IPS-NIHi7 (cell line): ENCODE measurements around the gene KLRC1.
"Not testable (repeated sequence)": the region's sequence is repeated elsewhere in the genome, so short reads cannot be mapped to it uniquely, and the experiment has no call there.

Experiments
- DNase-seq: peaks from one replicate; pipeline ENCODE4 v3.0.0; 2012; ENCODE audit warnings: mixed read lengths; ENCODE audit errors: extremely low spot score

The KLRC1 gene

GRCh38 chr12:10453156-10453555, at the start of gene KLRC1:
TSS of gene KLRC1 (minus strand) at chr12:10453377. CDS start at chr12:10451156, 2,221 bp downstream.
- no peak for DNase-seq

DNA sequence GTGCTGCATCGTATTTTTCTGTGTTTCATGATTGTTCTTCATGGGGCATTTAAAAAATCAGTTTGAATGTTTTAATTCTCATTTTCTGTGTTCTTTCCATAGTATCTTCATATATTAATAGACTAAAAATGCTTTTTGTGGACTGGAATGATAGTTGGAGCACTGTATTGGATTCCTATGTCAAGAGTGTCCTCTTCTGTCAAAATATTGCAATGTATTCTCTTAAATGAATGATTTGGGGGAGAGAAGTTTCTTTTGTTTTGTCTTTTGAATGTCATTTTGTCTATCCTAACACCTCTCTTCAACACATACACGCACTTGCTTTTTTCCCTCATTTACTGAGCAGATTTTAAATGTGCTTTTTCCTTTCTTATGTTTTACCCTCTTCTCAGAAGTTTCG, 47.9 kb upstream of the KLRC1 start:
- no peak for DNase-seq

GRCh38 chr12:10498042-10498441, 44.9 kb upstream of the KLRC1 start:
- no peak for DNase-seq

- DNase-seq, result no peak
Observed at GRCh38 chr12:10497602-10498001, 44.4 kb upstream of the KLRC1 start.

GRCh38 chr12:10491766-10492165, 38.6 kb upstream of the KLRC1 start:
- DNase-seq, result no peak

GRCh38 chr12:10487328-10487727, 34.2 kb upstream of the KLRC1 start:
- DNase-seq, result not testable (repeated sequence)

DNA sequence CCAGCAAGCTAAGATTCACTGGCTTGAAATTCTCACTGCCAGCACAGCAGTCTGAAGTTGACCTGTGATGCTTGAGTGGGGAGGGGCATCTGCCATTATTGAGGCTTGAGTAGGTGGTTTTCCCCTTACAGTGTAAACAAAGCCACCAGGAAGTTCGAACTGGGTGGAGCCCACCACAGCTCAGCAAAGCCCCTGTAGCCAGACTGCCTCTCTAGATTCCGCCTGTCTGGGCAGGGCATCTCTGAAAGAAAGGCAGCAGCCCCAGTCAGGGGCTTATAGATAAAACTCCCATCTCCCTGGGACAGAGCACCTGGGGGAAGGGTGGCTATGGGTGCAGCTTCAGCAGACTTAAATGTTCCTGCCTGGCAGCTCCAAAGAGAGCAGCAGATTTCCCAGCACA, 28.7 kb upstream of the KLRC1 start:
- DNase-seq, result not testable (repeated sequence)

DNA sequence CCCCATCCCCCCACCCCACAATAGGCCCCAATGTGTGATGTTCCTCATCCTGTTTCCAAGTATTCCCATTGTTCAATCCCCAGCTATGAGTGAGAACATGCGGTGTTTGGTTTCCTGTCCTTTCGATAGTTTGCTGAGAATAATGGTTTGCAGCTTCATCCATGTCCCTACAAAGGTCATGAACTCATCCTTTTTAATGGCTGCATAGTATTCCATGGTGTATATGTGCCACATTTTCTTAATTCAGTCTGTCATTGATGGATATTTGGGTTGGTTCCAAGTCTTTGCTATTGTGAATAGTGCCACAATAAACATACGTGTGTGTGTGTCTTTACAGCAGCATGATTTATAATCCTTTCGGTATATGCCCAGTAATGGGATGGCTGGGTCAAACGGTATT, 19.6 kb upstream of the KLRC1 start:
- not testable (repeated sequence) for DNase-seq

DNA sequence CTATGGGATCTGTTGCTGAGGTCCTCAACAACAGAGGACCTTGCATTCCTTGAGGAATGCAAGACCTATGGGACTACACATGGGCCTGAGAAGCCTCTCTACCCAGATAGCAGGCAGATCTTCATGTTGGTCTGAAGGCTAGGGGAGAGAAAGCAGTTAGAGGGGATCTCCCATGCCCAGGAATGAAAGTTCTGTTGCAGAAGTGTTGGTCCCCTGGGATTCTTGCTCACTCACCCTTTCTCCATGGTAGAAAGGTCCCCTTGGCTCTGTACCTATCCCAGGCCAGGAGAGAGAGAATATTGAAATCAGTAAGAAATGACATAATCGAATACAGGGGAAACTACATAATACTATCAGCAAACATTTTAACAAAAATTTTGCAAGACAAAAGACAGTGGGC, 16.5 kb upstream of the KLRC1 start:
- DNase-seq, result no peak

DNA sequence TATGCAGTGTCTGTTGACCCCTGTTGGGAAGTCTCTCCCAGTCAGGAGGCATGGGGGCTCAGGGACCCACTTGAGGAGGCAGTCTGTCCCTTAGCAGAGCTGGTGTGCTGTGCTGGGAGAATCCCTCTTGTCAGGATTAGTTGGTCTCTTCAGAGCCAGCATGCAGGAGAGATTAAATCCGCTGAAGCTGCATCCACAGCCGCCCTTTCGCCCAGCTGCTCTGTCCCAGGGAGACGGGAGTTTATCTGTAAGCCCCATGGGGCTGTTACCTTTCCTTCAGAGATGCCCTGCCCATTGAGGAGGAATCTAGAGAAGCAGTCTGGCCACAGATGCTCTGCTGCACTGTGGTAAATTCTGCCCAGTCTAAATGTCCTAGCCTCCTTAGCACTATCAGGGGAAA, 13.1 kb upstream of the KLRC1 start:
- DNase-seq, result no peak

- DNase-seq, result no peak
Observed at GRCh38 chr12:10457760-10458159, 4.6 kb upstream of the KLRC1 start.

DNA sequence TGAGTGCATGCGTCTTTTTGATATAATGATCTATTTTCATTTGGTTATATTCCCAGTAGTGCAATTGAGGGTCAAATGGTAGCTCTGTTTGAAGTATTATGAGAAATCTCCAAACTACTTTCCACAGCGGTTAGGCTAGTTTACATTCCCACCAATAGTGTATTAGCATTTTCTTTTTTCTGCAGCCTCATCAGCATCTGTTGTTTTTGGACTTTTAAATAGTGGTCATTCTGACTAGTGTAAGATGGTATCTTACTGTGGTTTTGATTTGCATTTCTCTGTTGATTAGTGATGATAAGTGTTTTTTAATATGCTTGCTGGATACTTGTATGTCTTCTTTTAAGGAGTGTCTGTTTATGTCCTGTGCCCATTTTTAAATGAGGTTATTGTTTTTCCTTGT, 3.7 kb upstream of the KLRC1 start:
- DNase-seq, result no peak

DNA sequence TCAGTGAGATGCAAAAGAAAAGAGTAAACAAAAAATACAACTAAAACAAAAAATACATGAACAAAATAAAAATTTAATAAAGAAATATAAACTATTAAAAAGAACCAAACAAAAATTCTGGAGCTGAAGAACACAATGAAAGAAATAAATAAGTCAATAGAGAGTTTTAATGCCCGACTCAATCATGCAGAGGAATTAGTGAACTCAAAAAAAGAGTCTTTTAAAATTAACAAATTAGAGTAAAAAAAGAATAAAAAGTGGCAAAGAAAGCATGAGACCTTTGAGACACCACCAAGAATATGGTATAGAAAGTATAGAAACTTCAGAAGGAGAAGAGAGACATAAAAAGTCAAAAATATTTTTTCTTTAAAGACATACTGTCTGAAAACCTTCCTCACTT, 2.6 kb upstream of the KLRC1 start:
- DNase-seq, result no peak

- no peak for DNase-seq
Observed at GRCh38 chr12:10454531-10454930, 1.4 kb upstream of the KLRC1 start.

DNA sequence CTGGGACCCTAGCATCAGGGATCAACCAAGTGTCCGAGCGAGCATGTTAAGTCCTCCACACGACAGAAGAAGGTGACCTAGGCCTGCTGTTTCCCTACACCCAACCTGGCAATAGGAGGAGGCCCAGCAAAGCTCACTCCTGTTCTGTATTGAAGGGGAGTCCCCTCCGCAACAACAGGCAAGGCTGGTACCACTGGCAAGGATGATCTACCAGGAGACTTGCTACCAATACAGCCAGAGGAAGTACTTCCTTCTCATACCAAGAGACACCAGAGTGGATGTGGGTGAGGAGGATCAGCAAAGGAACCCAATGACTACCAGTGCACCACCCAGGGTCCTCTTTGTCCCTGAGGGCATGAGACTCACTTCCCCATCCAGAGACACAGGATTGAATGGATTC, 4.9 kb downstream of the KLRC1 start:
- DNase-seq, result no peak

DNA sequence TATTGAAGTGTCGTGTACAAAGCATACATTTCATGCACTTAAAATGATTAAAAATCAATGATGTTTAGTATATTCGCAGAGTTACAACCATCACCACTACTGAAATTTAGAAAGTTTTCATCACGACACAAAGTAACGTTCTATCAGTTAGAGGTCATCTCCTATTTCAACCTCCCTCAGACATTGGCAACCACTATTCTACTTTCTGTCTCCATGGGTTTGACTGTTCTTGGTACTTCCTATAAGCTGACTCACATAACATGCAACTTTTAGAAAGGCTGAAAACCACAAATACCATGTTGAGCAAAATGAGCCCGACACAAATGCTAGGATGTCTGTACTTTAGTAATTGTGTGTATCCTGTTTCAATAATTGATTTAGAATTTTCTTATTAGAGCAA, 7.1 kb downstream of the KLRC1 start:
- not testable (repeated sequence) for DNase-seq

DNA sequence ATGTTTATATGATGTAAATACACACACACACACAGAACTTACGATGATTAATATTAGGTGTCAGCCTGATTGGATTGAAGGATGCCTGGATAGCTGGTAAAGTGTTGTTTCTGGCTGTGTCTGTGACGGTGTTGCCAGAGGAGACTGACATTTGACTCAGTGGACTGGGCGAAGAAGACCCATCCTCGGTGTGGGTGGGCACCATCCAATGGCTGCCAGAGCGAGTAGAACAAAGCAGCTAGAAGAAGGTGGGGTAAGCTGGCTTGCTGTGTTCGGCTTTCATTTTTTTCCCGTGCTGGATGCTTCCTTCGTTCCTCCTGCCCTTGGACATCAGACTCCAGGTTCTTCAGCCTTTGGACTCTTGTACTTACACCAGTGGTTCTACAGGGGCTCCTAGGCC, 12.0 kb downstream of the KLRC1 start:
- DNase-seq, result not testable (repeated sequence)

DNA sequence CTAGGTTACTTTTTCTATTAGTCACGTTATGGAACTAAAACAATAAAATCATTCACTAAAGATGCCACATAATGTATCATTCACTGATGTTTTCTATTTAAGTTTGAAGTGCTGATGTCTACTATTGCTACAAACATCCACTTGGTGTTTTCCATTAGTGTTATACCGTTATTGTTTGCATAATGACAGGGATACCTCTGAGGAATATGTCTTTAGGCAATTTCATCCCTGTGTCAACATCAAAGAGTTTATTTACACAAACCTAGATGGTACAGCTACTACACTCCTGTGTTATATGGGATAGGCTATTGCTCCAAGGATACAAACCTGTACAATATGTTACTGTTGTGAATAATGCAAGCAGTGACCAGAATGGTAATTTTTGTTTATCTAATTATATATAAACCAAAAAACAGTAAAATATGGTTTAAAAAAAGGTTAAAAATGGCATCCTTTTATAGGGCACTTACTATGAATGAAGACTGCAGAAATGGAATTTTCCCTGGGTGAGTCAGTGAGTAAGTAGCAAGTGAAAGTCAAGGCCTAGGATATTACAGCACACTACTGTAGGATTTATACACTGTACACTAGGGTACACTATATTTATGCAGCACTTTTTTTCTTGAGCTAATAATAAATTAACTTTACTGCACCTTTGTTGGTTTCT, 13.4 kb downstream of the KLRC1 start:
- DNase-seq, result not testable (repeated sequence)

DNA sequence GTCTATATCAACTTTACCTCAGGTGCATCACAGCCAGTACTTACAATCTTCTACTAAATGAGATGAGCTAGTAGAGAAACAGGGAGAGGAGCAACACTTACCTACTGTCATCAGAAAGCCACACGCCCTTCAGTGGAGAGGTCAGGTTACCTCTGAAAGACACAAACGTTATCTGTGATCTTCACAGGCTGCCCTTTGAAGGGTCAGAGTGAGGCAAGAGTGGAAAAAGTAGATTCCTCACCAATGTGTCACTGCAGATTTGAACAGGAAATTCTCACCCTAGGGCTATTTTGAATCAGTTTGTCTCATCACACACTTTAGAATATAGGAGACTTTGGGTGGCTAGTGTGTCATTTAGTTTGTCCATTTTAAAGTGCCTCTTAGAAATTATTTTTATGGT, 15.6 kb downstream of the KLRC1 start:
- DNase-seq, result not testable (repeated sequence)

GRCh38 chr12:10435816-10436215, 17.4 kb downstream of the KLRC1 start, which contains the start of gene KLRC2:
TSS of gene KLRC2 (minus strand) at chr12:10436010. CDS start at chr12:10435986, 24 bp downstream.
- not testable (repeated sequence) for DNase-seq

DNA sequence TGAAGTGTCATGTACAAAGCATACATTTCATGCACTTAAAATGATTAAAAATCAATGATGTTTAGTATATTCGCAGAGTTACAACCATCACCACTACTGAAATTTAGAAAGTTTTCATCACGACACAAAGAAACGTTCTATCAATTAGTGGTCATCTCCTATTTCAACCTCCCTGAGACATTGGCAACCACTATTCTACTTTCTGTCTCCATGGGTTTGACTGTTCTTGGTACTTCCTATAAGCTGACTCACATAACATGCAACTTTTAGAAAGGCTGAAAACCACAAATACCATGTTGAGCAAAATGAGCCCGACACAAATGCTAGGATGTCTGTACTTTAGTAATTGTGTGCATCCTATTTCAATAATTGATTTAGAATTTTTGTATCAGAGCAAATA, 22.6 kb downstream of the KLRC1 start:
- DNase-seq, result not testable (repeated sequence)

- DNase-seq, result not testable (repeated sequence)
Observed at GRCh38 chr12:10425938-10426337, 27.2 kb downstream of the KLRC1 start.

- DNase-seq, result not testable (repeated sequence)
Observed at GRCh38 chr12:10424260-10424899, 28.8 kb downstream of the KLRC1 start.
